ENCODE measurements around the gene OOSP2.

The OOSP2 gene

DNA sequence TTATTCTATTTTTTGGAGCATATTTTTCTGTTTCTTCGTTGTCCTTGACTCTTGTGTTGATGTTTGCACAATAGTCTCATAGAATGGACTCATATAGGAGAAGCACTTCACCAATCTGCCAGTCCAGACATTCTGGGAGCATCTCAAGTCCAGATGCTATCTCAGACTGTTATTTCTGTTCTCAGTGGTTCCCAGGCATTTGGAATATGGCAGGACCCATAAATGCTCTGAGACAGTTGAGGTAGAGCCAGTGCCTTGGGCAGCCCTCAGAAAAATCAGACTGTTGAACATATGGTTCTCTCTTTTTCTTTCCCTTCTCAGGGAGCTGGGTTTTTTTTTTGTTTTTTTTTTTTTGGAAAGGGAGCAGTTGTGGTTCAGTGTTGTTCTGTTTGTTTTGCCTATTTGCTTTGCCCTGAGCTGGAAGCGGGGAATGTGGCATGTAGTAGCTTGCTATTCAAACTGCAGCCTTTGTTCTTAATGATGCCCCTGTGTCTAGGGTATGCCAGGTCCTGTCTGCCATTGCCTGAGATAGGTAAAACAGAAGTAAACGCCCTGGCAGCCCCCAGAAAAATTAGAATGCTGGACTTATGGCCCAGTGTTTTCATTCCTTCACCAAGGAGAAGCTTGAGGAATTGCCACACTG lies 44.5 kb downstream of the OOSP2 start:
- DNase-seq = no peak

DNA sequence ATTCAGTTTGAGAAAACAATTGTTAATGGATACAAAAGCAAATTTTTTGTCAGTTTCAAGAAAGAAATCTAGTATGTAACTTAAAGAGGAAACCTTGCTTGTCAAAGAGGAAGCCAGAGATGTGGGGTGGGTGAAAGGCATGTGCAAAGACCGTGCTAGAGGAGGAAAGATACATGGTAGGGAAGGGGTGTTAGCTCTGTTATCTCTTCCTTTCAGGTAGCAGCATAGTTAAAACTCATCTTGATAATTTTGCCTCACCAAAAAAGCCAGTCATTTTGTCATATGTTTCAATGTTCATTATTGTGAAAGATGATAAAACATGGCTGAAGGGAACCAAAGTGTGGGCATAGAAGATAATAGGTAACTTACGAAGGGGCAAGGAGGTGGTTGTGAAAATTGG lies 45.7 kb downstream of the OOSP2 start:
- no peak for DNase-seq

DNA sequence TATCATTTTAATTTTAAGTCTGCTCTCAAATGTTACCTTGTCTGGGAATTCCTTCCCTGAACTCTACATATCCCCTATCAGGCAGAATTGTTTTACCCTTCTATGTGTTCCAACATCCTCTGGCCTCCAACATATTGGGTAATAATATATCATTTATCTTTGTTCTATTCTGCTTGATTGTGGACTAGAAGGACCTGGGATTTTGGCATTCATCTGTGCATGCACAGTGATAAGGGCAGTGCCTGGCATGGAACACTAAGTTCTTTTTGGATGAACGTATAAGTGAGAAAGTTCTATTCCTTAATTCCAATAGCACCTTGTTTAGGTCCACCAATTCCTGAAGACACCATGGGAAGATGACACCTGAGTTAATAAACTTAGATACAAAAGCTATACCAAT lies 47.0 kb downstream of the OOSP2 start:
- DNase-seq = no peak

DNA sequence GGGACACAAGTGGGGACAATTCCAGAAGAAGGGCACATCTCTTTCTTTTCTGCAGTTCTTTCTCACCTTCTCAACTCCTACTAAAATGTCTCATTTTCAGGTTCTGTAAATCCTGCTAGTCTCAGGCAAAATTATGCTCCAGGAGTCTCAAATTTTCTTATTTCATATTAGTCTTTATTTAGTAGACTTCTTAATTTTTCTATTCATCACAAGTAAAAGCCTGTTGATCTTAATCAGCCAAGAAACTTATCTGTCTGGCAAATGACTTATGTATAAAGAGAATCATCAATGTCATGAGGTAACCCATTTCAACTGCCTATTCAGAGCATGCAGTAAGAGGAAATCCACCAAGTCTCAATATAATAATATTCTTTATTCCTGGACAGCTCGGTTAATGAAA lies 48.2 kb downstream of the OOSP2 start, which contains the start of gene MS4A2:
TSS of gene MS4A2 (plus strand) at position 301 of the 400 bp plus-strand sequence. CDS start 102 bp downstream, outside the sequence.
- DNase-seq = no peak

DNA sequence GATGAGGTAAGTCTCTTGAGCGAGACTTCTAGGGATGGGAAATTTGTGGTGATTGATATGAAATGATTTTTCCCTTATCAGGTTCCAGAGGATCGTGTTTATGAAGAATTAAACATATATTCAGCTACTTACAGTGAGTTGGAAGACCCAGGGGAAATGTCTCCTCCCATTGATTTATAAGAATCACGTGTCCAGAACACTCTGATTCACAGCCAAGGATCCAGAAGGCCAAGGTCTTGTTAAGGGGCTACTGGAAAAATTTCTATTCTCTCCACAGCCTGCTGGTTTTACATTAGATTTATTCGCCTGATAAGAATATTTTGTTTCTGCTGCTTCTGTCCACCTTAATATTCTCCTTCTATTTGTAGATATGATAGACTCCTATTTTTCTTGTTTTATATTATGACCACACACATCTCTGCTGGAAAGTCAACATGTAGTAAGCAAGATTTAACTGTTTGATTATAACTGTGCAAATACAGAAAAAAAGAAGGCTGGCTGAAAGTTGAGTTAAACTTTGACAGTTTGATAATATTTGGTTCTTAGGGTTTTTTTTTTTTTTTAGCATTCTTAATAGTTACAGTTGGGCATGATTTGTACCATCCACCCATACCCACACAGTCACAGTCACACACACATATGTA lies 55.4 kb downstream of the OOSP2 start:
- DNase-seq = no peak

DNA sequence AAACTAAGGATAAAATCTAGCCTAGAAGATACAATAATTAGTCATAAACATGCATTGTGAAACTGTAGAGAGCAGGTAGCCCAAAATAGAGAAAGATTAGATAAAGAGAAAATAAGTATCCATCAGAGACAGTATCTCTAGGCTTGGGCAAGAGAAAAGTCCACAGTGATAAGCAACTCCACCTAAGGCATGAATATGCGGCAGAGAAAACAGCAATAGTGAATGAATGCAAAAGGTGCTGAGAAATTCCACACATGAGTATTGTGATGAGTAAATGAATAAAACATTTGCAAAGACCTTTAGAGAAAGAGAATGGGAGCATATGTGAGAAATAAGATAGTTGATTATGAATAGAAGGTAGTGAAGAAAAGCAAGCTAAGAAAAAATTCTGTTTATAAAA lies 57.0 kb downstream of the OOSP2 start:
- DNase-seq = no peak
